Measurements from ENCODE around the gene ANKRD28.
A peak's percentile ranks its signal among the peaks of the same experiment; 100 is the strongest.
"Not testable (repeated sequence)": the region's sequence is repeated elsewhere in the genome, so short reads cannot be mapped to it uniquely, and the experiment has no call there.

ANKRD28 gene

DNA sequence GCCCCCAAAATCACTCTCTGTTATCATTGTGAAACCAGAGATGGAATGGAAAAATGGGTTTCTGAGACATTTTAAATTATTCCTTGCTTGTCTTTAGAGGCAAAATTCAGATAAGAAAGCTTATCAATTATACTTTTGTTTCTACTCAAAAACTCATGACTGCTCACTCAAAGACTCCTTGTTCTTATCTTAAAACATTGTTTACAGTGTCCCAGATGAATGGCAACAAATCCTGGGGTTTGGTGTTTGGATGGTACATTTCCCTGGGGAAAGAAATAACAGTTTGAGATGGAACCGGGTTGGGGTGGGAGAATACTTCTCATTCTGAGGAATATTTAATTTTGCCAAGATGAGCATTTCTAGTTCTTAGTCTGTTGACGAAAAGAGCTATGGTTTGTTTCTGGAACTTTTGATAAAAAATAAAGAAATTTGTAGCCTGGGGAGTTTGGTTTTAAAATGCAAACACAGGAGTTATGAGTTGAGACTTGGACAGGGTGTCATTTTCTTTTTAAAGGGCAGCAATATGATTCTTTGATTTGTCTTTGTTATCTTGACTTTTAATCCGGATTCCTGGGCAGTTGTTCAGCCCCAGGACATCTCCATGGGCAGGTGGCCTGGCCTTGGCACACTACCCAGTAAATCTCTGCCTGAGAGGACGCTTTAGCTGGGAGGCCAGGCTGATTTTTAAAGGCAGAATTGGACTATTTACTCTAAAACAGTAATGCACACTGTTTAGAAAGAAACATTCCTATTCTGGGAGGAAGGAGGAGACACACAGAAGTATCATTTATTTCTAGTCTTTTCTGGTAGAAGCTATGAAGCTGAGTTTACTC, 163.8 kb downstream of the ANKRD28 start:
- DNase-seq, result no peak

DNA sequence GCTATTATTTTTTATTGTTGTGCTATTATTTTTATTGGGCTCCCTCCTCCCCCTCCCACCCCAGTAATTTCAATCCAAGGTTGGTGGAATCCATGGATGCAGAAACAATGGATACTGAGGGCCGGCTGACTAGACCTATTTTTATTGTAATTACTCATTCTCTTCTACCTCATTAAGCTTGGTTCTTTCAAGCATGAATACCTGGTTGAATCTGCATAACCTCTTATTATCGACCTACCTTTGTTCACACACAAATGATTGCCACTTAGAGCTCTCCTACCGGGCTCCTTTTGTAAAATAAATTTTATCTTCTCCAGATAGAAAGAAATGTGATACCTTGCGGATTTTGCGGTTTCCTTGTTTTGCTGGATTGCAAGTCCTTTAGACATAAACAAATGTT, 164.6 kb downstream of the ANKRD28 start:
- no peak for DNase-seq

DNA sequence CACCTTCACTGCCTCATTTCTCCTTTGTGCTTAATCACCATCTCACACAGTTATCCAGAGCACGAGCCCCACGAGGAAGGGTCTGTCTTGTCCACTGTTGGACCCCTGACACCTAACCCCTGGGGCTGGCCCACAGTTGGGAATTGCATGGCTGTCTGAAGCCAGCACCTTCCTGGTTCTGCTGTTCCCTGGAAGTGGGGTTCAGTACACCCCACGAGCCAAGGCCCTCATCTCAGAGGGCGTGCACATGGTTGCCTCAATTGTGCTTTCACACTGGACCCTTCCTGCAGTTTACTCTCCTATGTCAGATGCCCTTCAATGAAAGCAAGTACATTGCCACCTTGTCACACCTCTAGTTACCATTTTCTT, 165.6 kb downstream of the ANKRD28 start:
- DNase-seq, result no peak

DNA sequence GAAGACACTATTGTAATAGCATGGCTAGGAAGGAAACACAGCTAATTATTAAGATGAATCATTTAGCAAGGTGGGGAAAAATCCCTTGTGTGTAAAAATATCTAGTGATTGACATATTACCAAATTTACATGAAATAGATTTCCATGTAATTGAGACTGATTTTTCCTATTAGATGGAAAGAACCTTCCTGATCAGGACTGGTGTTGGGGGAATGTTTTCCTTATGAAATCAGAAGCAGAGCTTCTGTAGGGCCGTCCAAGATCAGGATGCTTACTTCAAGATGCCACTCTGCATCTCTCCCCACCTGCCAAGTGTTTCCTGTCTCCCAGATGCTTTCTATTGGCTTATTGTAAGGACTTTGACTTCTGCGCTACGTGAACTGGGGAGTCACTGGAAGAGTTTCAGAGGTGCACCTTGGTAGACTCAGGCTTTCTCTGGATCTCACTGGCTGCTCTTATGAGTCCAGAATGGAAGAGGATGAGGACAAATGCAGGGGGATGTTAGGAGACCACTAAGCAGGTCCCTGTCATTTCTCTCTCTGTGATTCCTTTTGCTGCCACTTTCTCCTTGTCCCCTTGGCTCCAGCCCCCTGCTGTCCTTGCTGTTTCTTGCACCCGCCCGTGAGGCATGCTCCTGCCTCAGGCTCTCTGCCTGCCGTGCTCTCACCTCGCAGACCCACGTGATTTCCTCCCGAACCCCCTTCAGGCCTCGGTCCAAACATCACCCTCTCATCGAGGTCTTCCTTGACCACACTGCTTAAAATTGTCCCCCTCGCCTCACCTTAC, 166.2 kb downstream of the ANKRD28 start:
- no peak for DNase-seq

DNA sequence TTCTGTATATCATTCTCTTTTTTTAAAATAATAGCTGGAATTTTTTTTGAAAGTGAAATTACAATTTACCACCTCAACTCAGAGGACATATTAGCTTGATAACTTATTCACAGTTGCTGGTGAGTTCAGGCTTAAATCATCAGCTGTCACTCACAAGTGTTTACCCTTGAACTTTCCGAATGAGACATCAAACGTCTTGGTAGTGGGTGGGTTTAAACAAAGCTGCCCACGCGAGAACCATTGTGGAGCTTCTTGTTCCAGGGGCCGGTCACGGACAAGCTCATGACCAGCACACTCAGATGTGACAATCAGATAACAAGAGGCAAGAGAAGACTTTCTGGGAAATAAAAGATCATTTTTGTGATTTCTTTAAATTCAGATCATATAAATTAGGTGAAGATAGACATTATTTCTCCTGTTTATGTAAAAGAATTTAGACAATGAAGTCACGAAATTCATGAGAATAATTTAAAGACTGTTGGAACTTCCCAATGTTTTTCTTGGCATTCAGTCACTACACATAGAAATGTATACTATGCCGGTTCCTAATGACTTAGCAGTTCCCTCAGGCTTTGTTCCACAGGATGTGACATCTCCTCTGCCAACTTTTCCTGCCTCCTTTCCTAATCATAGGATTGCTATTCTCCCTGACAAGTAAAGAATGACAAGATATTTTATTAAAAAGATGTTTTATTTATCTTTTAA, 167.0 kb downstream of the ANKRD28 start:
- DNase-seq, result no peak

DNA sequence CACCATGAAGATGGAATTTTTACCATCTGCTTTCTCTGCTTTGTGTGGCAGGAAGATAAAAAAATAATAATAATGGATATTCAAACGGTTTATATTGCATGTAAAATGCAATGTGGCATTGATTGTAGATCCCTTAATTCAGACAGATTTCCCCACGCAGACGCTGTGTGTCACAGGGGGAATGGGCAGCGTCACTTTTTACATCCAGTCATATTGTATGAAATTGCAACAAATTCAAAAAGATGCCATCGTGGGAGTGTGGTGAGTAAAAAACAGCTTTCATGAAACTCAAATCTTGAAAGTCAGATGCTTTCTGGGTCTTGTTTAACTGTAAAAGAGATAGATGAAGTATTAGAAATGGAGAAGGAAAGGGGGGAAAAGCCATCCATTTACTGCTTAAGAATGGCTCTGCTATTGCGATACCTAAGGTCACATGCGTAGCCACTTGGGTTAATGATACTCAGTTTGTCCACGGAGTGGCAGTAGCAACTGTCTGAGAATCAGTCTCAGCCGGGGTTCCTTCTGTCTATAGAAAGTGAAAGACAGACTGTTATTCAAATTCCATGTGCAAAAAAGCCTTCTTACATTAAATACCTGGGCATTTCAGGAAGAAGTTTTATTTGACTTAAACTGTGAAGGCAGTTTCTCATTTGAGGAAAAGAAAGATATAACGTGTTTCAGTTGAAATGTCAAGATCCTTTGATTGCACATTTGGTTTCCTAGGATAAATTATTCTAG, 167.8 kb downstream of the ANKRD28 start:
- DNase-seq, result peak; percentile 37 to 67

DNA sequence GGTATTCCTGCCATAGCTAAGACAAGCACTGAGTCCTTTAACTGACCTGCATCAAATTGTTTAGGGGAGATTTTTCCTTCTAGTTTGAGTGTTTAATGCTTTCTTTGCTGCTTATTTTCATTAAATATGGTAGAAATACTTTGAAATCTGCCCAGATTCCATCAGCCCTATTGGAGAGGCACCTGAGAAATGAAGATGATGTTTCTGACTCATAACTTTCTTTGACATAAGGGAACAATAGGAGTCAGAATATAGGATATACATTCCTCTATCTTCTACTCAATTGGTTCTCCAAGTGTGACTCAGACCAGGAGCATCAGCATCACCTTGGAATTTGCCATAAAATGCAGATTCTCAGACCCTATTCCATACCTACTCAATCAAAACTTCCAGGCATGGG, 168.8 kb downstream of the ANKRD28 start:
- DNase-seq, result no peak

DNA sequence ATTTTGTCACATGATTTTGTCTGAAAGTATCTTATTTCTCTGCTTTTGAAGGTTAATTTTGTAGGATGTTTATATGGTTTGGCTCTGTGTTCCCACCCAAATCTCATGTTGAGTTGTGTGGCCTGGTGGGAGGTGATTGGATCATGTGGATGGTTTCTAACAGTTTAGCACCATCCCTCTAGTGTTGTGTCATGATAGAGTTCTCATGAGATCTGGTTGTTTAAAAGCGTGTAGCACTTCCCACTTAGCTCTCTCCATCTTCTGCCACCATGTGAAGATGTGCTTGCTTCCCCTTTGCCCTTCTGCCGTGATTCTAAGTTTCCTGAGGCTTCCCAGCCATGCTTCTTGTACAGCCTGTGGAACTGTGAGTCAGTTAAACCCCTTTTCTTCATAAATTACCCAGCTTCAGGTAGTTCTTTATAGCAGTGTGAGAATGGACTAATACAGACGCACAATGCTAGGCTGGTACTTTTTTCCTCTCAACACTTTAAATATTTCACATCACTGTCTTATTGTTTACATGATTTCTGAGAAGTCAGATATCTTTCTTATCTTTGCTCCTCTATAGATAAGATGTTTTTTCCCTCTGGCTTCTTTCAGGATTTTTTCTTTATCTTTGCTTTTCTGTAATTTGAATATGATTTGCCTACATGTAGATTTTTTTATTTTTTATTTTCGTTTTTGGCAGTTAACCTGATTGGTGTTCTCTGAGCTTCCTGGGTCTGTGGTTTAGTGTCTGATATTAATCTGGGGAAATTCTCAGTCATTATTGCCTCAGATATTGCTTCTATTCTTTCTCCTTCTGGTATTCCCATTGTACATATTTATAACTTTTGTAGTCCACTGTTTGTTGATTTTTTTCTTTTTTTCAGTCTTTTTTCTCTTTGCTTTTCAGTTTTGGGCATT, 174.0 kb downstream of the ANKRD28 start:
- no peak for DNase-seq

DNA sequence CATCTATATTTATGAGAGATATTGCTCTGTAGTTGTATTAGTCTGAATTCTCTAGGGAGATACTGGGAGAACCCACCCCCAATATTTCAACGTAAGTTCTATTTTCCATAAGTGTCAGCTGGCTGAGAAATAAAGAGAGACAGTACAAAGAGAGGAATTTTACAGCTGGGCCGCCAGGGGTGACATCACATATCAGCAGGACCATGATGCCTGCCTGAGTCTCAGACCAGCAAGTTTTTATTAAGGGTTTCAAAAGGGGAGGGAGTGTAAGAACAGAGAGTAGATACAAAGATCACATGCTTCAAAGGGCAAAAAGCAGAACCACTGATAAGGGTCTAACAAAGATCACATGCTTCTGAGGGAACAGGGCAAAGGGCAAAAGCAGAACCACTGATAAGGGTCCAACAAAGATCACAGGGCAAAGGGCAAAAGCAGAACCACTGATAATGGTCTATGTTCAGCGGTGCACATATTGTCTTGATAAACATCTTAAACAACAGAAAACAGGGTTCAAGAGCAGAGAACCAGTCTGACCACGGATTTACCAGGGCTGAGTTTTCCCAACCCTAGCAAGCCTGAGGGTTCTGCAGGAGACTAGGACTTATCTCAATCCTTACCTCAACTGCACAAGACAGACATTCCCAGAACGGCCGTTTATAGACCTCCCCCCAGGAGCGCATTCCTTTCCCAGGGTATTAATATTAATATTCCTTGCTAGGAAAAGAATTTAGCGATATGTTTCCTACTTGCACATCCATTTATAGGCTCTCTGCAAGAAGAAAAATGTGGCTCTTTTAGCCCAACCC, 177.9 kb downstream of the ANKRD28 start:
- not testable (repeated sequence) for DNase-seq
